ENCODE results near the gene HNRNPC. TPM values are rescaled to one million over a fixed set of nuclear protein-coding genes. Genes with fewer than 3 reads are reported as not detected.
"Not testable (repeated sequence)": the region's sequence is repeated elsewhere in the genome, so short reads cannot be mapped to it uniquely, and the experiment has no call there.

The HNRNPC gene
- total RNA-seq, 1 donor = 273 TPM

DNA sequence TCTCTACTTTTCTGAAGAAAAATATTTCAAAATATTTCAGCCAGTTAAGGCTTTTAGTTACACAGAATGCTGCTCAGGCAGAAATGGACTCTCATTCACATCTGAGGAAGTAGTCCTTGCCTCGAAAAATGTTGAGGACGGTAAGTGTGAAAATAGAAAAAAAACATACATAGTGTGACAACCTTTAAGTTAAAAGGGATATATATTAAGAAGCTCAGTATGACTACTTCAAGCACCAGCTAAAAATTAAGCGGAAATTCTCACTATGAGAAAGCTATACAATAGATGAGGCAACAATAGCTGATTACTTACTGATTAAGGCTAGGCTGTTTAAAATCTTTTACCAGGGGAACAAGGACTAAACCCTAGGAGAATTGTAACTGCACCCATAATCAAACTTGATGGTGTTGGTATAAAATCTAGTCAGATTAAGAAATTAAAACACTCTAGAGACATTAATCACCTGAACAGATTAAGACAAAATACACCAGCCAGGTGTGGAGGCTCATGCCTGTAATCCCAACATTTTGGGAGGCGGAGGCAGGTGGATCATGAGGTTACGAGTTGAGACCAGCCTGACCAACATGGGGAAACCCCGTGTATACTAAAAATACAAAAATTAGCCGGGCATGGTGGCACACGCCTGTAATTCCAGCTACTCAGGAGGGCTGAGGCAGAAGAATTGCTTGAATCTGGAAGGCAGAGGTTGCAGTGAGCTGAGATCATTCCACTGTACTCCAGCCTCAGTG lies 53.9 kb downstream of the HNRNPC start:
- DNase-seq (ENCODE audit: low read depth in 2 of 3, low spot score in 2 of 3) = no peak

- no peak for DNase-seq (ENCODE audit: low read depth in 2 of 3, low spot score in 2 of 3)
These were observed 55.6 kb downstream of the HNRNPC start for GRCh38 chr14:21213652-21214051.

DNA sequence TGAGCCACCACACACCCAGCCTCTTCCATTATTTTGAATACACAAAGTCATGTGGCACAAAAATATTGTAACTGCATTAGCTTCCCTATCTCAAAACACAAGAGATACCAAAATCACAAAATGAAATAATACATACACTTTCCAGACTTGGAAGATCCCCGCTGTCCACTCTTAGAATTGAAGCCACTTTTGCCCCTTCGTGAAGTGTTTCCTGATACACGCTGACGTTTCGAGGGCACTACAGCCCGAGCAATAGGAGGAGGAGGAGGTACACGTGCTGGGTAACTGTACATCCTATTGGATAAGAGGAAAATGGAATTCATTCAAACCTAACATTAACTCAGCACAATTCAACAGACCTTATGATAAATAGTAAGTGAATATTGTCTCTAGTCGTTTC lies 56.4 kb downstream of the HNRNPC start:
- DNase-seq (ENCODE audit: low read depth in 2 of 3, low spot score in 2 of 3) = not testable (repeated sequence)

DNA sequence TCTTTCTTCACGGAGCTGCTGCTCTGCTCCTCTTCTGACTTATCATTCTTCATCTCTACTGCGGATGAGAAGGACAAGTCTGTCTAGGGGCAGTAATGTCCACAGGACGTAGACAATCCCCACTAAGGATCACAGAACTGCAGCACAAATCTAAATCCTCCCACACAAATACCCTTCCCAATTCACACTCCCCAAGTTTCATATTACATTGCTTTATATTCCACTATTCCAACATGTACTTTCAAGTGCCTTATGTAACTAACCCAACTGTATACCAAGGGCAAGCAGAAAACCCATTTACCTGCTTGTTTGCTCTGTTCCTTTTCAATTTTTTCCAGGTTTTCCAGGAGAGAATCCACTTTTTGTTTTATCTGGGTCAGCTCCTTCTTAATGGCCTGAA lies 57.7 kb downstream of the HNRNPC start:
- DNase-seq (ENCODE audit: low read depth in 2 of 3, low spot score in 2 of 3) = no peak

DNA sequence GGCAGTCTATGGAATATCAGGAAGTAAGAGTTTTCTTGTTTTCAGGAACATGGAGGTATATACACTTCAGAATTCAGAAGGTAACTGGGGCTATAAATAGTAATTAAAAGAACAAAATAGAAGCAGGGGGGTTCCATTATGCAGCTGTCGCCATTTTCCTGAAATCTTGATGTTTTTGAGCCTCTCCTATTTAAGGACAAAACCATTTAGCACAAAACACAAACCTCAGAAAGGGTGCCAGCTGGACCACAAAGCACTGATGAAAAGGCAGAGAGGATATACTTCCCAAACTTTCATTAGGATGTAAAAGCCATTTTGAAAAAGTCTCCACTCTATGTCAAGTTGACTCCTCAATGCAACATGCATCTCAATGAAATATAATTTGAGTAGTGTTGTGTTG lies 59.2 kb downstream of the HNRNPC start:
- no peak for DNase-seq (ENCODE audit: low read depth in 2 of 3, low spot score in 2 of 3)

DNA sequence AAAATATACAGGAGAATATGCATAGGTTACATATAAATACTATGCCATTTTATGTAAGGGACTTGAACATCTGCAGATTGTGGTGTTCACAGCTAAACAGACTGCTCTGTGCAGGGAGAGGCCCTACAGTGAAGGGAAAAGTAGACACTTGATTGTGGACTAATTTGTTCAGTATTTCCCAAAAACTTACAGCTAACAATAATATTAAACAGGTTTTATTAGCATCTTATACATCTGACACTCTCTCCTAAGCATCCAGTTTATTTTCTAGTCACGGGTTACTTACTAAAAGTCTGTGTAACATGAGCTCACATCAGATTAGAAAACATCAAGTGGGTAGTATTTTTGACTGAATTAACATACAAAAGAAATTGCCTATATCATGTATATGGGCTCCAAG lies 60.1 kb downstream of the HNRNPC start:
- DNase-seq (ENCODE audit: low read depth in 2 of 3, low spot score in 2 of 3) = no peak

GRCh38 chr14:21208554-21208953 lies 60.7 kb downstream of the HNRNPC start:
- no peak for DNase-seq (ENCODE audit: low read depth in 2 of 3, low spot score in 2 of 3)

DNA sequence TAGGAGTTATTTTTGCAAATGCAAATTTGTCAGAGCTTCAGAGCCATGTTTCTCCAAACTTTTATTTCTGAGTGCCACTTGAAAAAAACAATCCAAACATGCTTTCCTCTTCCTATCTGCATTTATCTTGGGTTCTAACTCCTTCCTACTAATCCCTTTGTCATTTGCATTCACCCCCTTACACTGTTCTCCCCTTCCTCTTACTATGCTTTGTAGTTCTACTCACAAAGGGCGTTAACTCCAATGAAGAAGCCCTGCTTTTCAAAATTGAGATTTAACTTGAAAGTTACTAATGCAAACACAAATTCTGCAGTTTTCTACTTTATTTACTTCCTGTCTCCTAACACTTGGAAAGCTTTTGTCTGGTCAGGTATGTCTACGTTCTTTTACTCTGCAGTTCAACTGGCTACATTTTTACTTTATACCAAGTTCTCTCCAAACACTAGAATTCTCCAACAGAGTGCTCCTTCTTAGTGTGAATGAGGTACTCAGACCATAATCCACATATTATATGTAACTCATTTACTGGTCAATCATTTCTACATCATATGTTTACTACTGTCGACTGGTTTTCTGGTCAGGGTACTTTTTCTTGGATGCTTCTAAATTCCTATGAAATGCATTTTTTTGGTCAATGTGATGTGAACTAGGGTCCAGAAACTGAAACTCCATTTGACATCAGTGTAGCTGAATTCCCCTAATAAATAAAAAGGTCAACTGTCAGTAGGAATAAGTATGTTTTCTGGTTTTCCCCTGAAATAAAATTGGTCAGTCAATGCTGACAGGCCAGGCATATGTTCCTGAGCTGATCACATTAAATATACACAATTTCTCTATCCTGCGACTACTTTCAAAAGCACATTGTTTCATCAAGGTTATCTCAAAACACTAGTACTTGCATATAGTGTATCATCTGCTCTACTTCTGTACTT lies 62.2 kb downstream of the HNRNPC start:
- DNase-seq (ENCODE audit: low read depth in 2 of 3, low spot score in 2 of 3) = no peak

DNA sequence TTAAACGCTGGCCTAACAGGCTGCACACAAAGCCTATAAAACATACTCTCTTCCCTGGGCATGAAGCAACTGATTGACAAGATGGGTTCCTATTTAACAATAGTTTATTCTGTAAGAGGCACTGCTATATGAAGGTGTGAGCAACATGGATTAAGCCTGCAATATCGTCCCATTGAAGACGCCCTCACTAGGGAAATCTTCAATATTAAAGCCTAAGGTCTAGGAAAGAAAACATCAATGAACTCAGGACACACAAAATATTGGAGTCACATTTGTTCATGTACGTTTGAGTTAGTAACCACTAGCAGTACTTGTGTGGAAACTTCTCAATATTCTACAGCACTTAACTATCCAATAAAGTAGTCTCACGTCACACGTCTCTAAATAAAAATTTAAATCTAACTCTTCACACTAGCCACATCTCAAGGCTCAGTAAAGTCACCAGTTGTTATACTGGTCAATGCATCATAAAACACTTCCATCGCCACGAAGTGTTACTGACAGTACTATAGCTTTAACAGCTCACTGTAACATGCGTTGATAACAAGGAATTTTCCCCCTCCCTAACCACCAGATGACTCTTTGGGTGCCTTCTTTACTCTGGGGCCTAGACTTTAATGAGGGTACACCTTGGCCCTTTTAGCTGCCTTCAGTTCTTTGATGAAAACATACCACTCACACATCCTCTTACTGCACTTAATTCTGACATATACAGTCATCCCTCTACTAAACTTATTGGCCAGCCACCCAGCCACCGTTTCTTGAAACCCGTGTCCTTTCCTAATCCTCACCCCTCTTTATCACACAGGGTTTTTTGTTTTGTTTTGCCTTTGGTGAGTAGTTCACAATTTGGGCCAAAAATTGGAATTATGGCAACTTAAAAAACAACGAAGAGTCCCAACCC lies 63.3 kb downstream of the HNRNPC start:
- no peak for DNase-seq (ENCODE audit: low read depth in 2 of 3, low spot score in 2 of 3)

GRCh38 chr14:21205026-21205677 lies 64.1 kb downstream of the HNRNPC start:
- no peak for DNase-seq (ENCODE audit: low read depth in 2 of 3, low spot score in 2 of 3)

- no peak for DNase-seq (ENCODE audit: low read depth in 2 of 3, low spot score in 2 of 3)
These were observed 64.8 kb downstream of the HNRNPC start for GRCh38 chr14:21204167-21205025.

DNA sequence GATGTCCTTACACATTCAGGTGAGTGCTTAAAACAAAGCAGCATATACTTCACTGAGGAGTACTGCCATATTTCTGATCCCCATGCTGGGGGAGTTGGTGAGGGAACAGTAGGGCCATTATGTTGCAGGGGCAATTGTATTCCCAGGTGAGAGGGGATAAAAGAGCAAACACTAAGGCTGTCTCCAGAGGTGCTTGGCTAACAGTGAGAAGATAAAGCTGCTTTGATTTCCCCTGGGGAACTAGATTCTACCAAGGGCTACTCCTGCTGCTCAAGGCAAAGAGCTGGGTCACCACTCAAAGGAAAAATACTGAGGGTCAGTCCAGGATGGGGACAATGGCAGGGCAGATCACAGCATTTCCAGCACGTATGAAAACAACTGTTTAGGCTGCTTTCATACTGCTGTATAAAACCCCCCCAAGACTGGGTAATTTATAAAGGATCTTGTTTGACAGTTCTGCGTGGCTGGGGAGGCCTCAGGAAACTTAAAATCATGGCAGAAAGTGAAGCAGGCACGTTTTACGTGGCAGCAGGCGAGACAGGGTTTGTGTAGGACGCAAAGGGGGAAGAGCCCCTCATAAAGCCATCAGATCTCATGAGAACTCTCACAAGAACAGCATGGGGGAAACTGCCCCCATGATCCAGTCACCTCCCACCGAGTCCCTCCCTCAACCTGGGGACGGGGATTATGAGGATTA lies 65.6 kb downstream of the HNRNPC start:
- DNase-seq (ENCODE audit: low read depth in 2 of 3, low spot score in 2 of 3) = no peak

- no peak for DNase-seq (ENCODE audit: low read depth in 2 of 3, low spot score in 2 of 3)
These were observed 66.5 kb downstream of the HNRNPC start for GRCh38 chr14:21202463-21203358.

DNA sequence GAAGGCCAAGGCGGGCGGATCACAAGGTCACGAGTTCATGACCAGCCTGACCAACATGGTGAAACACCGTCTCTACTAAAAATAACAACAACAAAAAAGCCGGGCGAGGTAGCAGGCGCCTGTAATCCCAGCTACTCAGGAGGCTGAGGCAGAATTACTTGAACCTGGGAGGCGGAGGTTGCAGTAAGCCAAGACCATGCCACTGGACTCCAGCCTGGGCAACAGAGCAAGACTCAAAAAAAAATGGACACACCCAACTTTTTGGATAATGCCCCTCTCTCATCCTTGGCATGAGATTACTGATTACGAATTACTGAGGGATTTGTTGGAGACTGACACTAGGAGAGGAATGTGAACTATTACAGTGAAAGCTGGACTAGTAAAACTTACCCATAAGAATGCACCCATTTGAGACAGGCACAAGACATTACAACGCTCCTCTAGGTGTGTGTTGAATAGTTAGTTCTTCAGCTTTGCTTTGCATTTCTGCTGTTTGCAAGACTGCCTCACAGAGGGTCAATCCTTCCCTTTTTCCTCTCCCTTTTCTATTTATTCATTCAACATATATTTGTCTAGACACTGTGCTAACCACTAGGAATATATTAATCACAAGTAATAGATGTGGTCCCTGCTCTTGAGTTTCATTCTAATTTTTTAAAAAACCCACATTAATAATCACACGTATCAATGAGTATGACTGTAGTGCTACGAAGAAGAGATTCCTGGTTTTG lies 67.3 kb downstream of the HNRNPC start:
- DNase-seq (ENCODE audit: low read depth in 2 of 3, low spot score in 2 of 3) = no peak

DNA sequence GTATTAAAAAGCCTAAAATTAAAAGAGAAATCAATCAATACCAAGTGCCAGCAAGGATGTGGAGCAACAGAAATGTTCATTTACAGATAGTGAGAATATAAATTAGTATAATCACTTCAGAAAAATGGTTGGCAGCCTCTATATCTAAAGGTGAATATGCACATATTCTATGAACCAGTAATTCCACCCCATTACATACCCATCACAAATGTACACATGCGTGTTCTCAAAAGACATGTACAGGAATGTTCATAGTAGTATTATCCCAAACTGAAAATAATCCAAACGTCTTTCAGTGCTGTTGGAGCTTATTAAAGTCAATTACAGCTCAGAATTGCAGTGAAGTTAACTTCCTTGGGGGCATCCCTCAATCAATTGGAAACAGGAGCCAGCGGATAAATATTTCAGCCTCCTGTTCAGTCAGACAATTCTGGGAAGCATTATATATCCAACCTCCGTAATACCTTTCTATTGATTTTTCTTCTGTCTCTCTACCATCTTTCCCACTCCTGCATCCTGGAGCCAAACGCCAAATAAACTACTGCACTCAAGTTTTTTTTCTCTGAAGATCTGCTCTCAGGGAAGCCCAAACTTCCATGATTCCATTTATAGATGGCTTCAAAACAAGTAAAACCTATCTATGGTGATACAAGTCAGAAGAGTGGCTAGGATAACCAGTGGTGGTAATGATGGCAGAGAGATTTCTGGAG lies 68.3 kb downstream of the HNRNPC start:
- DNase-seq (ENCODE audit: low read depth in 2 of 3, low spot score in 2 of 3) = no peak
